HEK293 (cell line): ENCODE data around the gene HEBP1.

Source experiments
- ZBTB44 ChIP-seq: fragments of 450-650 bp; IDR thresholded peaks from 2 replicates; pipeline ENCODE4 v1.5.1; 2018; ENCODE audit warnings: missing biosample characterization, mild to moderate bottlenecking, missing genetic modification characterization
- ZNF311 ChIP-seq: fragments of 450-650 bp; formaldehyde crosslinking; IDR thresholded peaks from 2 replicates; pipeline ENCODE4 v1.5.1; 2017; ENCODE audit warnings: missing biosample characterization, missing genetic modification characterization, borderline replicate concordance
- TF ChIP-seq, protein P1 (sequence below): fragments of 450-650 bp; formaldehyde crosslinking; IDR thresholded peaks from 2 replicates; pipeline ENCODE4 v1.5.1; 2016; ENCODE audit warnings: missing biosample characterization, missing genetic modification characterization

GRCh38 chr12:12946686-12947355 is 53.2 kb downstream of the HEBP1 start:
- TF ChIP-seq, protein P1, sequence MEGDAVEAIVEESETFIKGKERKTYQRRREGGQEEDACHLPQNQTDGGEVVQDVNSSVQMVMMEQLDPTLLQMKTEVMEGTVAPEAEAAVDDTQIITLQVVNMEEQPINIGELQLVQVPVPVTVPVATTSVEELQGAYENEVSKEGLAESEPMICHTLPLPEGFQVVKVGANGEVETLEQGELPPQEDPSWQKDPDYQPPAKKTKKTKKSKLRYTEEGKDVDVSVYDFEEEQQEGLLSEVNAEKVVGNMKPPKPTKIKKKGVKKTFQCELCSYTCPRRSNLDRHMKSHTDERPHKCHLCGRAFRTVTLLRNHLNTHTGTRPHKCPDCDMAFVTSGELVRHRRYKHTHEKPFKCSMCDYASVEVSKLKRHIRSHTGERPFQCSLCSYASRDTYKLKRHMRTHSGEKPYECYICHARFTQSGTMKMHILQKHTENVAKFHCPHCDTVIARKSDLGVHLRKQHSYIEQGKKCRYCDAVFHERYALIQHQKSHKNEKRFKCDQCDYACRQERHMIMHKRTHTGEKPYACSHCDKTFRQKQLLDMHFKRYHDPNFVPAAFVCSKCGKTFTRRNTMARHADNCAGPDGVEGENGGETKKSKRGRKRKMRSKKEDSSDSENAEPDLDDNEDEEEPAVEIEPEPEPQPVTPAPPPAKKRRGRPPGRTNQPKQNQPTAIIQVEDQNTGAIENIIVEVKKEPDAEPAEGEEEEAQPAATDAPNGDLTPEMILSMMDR, result no peak
- no peak for TF ChIP-seq ZBTB44 (tag by site-specific recombination)
- TF ChIP-seq ZNF311 (tag by site-specific recombination), result no peak
